ENCODE data around the gene DOC2B. TPM values are rescaled to one million over a fixed set of nuclear protein-coding genes. Genes with fewer than 3 reads are reported as not detected.

The DOC2B gene
- total RNA-seq: not detected in 2 replicates

GRCh38 chr17:181245-182049 lies at the start of gene DOC2B:
Gene DOC2B (minus strand): TSS chr17:181650. CDS start chr17:181479, 171 bp downstream.

GRCh38 chr17:137166-137807 lies 44.2 kb downstream of the DOC2B start, which contains the start of gene SCGB1C2:
Gene SCGB1C2 (plus strand): TSS chr17:137569. CDS start chr17:137591, 22 bp downstream.

Other genes with a start within 250 kb of the DOC2B start
- not detected in 2 replicates for gene SCGB1C2, start 44.1 kb downstream of the DOC2B start, total RNA-seq
- gene RPH3AL, start 171.2 kb upstream of the DOC2B start, total RNA-seq: 5.3 and 6.9 TPM in 2 replicates

Measured in myometrial cell (primary cell).